GM10248 (cell line): ENCODE data around the gene LMX1A.

Source experiments
- CTCF ChIA-PET: fragments of 300-600 bp; sonication (Branson Sonifier 250); formaldehyde crosslinking; extraction: SDS; loops from one replicate; lab custom pipeline; 2021; ENCODE audit warnings: antibody characterized with exemption; lab: Yijun Ruan, JAX
- POLR2A ChIA-PET: fragments of 350-650 bp; sonication (Branson Sonifier 250); formaldehyde crosslinking; extraction: SDS; loops from one replicate; lab custom pipeline; 2020; ENCODE audit warnings: antibody characterized with exemption; lab: Yijun Ruan, JAX
- DNase-seq: peaks from one replicate; pipeline ENCODE4 v3.0.0; 2012; ENCODE audit errors: extremely low spot score
- TF ChIP-seq, protein P1 (sequence below): IDR thresholded peaks from 2 replicates; pipeline ENCODE4 v1.5.1; 2012; ENCODE audit warnings: mild to moderate bottlenecking, low read depth; ENCODE audit errors: extremely low read depth, missing control alignments, control extremely low read depth

Gene LMX1A

DNA sequence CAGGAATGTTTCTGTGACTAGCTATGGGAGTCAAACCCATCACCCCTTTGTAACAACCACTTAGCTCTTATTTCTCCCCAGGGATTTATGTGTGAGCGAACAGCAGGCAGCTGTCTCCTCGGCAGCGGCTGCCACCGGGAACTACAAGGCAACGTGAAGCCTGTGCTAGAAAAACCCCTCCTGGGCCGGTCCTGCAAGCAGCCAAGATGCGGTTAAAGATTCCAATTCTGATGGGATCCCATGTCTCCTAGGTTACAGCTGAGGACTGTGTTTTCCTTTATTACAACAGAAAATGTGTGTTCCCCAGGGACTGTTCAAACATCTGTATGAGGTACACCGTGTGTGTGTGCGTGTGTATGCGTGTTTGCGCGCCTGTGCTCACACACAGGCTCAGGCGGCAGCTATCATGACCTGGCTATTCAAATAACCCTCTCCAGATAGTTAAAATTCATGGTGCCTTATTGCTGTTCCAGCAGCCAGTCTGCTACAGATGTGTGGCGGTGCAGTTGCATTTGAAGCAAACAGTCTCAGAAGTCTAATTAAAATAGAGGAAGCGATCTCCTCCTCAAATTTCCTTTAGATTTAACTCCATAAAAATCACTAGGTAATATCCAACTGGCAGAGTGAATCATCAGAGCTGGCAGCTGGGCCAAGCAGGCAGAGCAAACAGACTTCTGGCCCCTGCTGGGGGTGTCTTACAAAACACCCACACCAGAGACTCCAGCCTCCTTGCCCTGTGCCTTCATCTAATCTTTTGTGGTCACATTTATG lies 68.0 kb downstream of the LMX1A start:
- ChIA-PET CTCF (interaction anchor here (2.4 kb wide), 1 partner anchor 79 kb away, joined by 7 read pairs; no protein-coding TSS in a partner anchor), POLR2A (no interaction called here)
- no peak for DNase-seq
- TF ChIP-seq, protein P1, sequence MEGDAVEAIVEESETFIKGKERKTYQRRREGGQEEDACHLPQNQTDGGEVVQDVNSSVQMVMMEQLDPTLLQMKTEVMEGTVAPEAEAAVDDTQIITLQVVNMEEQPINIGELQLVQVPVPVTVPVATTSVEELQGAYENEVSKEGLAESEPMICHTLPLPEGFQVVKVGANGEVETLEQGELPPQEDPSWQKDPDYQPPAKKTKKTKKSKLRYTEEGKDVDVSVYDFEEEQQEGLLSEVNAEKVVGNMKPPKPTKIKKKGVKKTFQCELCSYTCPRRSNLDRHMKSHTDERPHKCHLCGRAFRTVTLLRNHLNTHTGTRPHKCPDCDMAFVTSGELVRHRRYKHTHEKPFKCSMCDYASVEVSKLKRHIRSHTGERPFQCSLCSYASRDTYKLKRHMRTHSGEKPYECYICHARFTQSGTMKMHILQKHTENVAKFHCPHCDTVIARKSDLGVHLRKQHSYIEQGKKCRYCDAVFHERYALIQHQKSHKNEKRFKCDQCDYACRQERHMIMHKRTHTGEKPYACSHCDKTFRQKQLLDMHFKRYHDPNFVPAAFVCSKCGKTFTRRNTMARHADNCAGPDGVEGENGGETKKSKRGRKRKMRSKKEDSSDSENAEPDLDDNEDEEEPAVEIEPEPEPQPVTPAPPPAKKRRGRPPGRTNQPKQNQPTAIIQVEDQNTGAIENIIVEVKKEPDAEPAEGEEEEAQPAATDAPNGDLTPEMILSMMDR = no peak

DNA sequence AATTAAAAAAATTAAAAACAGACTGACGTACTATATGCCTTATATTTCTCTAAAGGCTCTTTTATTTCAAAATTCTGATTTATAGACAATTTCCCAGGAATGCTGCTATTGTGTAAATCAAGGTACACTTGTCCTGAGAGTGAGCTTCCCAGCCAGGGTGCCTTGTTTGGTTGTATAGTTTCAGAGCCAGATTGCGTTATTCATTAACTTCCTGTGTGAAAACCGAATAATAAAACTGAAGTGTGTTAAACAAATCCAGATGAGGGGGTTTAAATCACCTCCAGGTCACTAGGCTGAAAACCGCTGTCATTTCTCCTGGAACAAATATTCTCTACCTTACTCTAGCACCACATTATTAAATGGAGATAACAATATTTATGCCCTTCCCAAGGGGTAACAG lies 68.7 kb downstream of the LMX1A start:
- ChIA-PET POLR2A (no interaction called here), CTCF (no interaction called here)
- DNase-seq = no peak
- TF ChIP-seq, protein P1 = no peak

GRCh38 chr1:165287329-165287728 lies 69.2 kb downstream of the LMX1A start:
- TF ChIP-seq, protein P1 = no peak
- no peak for DNase-seq
- ChIA-PET CTCF (no interaction called here), POLR2A (no interaction called here)

- CTCF ChIA-PET = interaction anchor here (0.8 to 2.2 kb wide), 4 partner anchors 10 to 117 kb away, joined by 3 to 10 read pairs (median 4); no protein-coding TSS in a partner anchor
Measured at GRCh38 chr1:165284454-165284853, 72.1 kb downstream of the LMX1A start.

GRCh38 chr1:165281207-165281901 lies 75.2 kb downstream of the LMX1A start:
- no peak for DNase-seq
- TF ChIP-seq, protein P1 = no peak
- POLR2A ChIA-PET = no interaction called here
- CTCF ChIA-PET = interaction anchor here (1.1 kb wide), 1 partner anchor 24 kb away, joined by 5 read pairs; no protein-coding TSS in a partner anchor

More at GRCh38 chr1:165284454-165284853, 72.1 kb downstream of the LMX1A start:
- DNase-seq = no peak
- TF ChIP-seq, protein P1 = no peak
- POLR2A ChIA-PET = no interaction called here

DNA sequence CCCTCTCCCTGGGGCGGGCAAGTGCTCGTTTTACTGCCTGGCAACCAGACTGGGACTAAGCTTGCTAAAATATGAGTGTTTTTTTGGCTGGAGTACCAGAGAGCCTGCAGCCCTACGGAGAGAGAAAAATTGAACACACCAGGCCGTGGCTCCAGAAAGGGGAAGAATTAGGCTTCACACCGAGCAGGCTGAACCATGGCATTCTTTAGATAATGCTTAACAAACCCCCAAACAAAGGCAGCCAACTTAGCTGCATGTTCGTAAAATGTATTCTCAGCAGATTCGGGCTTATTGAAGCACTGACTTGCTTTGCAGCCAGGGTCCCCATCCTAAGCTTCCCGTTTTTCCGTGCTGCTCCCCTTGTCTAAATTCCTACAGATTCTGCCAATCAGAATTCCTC lies 76.6 kb downstream of the LMX1A start:
- TF ChIP-seq, protein P1 = no peak

More for the DNA sequence above, 76.6 kb downstream of the LMX1A start:
- CTCF ChIA-PET = no interaction called here
- no peak for DNase-seq
- POLR2A ChIA-PET = no interaction called here
